HepG2 (cell line): ENCODE results near the gene DIRAS1. TPM values are rescaled to one million over a fixed set of nuclear protein-coding genes. Genes with fewer than 3 reads are reported as not detected.

Source experiments
- ARID3A ChIP-seq: IDR thresholded peaks from 2 replicates; pipeline ENCODE4 v1.6.1; 2012; ENCODE audit warnings: low read depth, low read length, improper control_type of control experiment
- FOXK1 ChIP-seq: sonication (generic); formaldehyde crosslinking; IDR thresholded peaks from 2 replicates; pipeline ENCODE4 v1.4.0; 2020; ENCODE audit warnings: low read depth, missing genetic modification reagents, borderline replicate concordance
- GTF2F1 ChIP-seq: fragments of 150-350 bp; IDR thresholded peaks from 2 replicates; pipeline ENCODE4 v1.6.1; 2014; ENCODE audit warnings: low read length
- GTF3A ChIP-seq: sonication (generic); formaldehyde crosslinking; conservative IDR thresholded peaks from 2 replicates; pipeline ENCODE4 v1.4.0; 2020; ENCODE audit warnings: mild to moderate bottlenecking, missing genetic modification reagents
- HMG20A ChIP-seq: IDR thresholded peaks from 2 replicates; pipeline ENCODE4 v1.6.1; 2016; ENCODE audit warnings: borderline replicate concordance
- HNF4A ChIP-seq: sonication (generic); formaldehyde crosslinking; IDR thresholded peaks from 2 replicates; pipeline ENCODE4 v1.4.0; 2020; ENCODE audit warnings: missing genetic modification reagents
- KLF16 ChIP-seq, 2 experiments: sonication (generic) in 1 of 2; formaldehyde crosslinking in 1 of 2; IDR thresholded peaks; 2 replicates each; pipeline versions ENCODE4 v1.6.1 to v1.8.0; 2016 to 2023; ENCODE audit warnings: missing genetic modification reagents in 2 of 2, missing compliant biosample characterization in 1 of 2
- MYNN ChIP-seq: sonication (generic); formaldehyde crosslinking; IDR thresholded peaks from 2 replicates; pipeline ENCODE4 v1.4.0; 2020; ENCODE audit warnings: mild to moderate bottlenecking, low read depth, missing genetic modification reagents
- PAF1 ChIP-seq: IDR thresholded peaks from 2 replicates; pipeline ENCODE4 v1.6.1; 2016; ENCODE audit warnings: missing genetic modification reagents, missing compliant biosample characterization
- RARA ChIP-seq: IDR thresholded peaks from 2 replicates; pipeline ENCODE4 v1.6.1; 2016; ENCODE audit warnings: missing genetic modification reagents, missing compliant biosample characterization
- SOX5 ChIP-seq: IDR thresholded peaks from 2 replicates; pipeline ENCODE4 v1.6.1; 2016; ENCODE audit warnings: borderline replicate concordance
- TRIM24 ChIP-seq: sonication (generic); formaldehyde crosslinking; IDR thresholded peaks from 2 replicates; pipeline ENCODE4 v1.8.0; 2022; ENCODE audit warnings: mild to moderate bottlenecking, missing genetic modification reagents
- ZBTB44 ChIP-seq: sonication (generic); formaldehyde crosslinking; IDR thresholded peaks from 2 replicates; pipeline ENCODE4 v1.4.0; 2020; ENCODE audit warnings: missing genetic modification reagents
- ZNF180 ChIP-seq: sonication (generic); formaldehyde crosslinking; IDR thresholded peaks from 2 replicates; pipeline ENCODE4 v1.4.0; 2020; ENCODE audit warnings: low read depth, missing genetic modification reagents, borderline replicate concordance
- ZNF513 ChIP-seq: sonication (generic); formaldehyde crosslinking; conservative IDR thresholded peaks from 2 replicates; pipeline ENCODE4 v1.5.0; 2020; ENCODE audit warnings: missing genetic modification reagents
- ZNF547 ChIP-seq: sonication (generic); formaldehyde crosslinking; IDR thresholded peaks from 2 replicates; pipeline ENCODE4 v1.5.1; 2020; ENCODE audit warnings: mild to moderate bottlenecking, missing genetic modification reagents
- ZNF563 ChIP-seq: sonication (generic); formaldehyde crosslinking; IDR thresholded peaks from 2 replicates; pipeline ENCODE4 v1.8.0; 2022; ENCODE audit warnings: mild to moderate bottlenecking, moderate library complexity, missing genetic modification reagents
- ZNF619 ChIP-seq: sonication (generic); formaldehyde crosslinking; IDR thresholded peaks from 2 replicates; pipeline ENCODE4 v1.4.0; 2020; ENCODE audit warnings: mild to moderate bottlenecking, missing genetic modification reagents
- polyA plus RNA-seq, 8 experiments: library from polyadenylated mRNA; depleted of rRNA in 3 of 8; stranded (reverse) in 7 of 8; unstranded in 1 of 8; fragments of >200 nt; fragmentation: Illumina TruSeq in 4 of 8; extraction: Trizol in 4 of 8; gene quantifications; 2 replicates each; pipeline versions ENCODE4 v1.2.1 to v1.2.3, GENCODE V29; 2011 to 2016; ENCODE audit warnings: low read depth in 4 of 8, missing spikeins in 1 of 8, mixed read lengths in 1 of 8; ENCODE audit not compliant: insufficient read depth in 1 of 8
- total RNA-seq, 5 experiments: library from RNA; depleted of rRNA; stranded (reverse); fragments of >200 nt; fragmentation: Illumina TruSeq; extraction: Trizol; gene quantifications; 2 replicates each; pipeline ENCODE4 v1.2.3, GENCODE V29; 2016; ENCODE audit warnings: low read depth in 1 of 5
- TF ChIP-seq, protein P1 (sequence below): sonication (generic); formaldehyde crosslinking; conservative IDR thresholded peaks from 2 replicates; pipeline ENCODE4 v1.4.0; 2020; ENCODE audit warnings: missing genetic modification reagents
- TF ChIP-seq, protein P2 (sequence below): sonication (generic); formaldehyde crosslinking; IDR thresholded peaks from 2 replicates; pipeline ENCODE4 v1.9.0; 2022; ENCODE audit warnings: low read depth, missing genetic modification reagents
- TF ChIP-seq, protein P3 (sequence below): sonication (generic); formaldehyde crosslinking; conservative IDR thresholded peaks from 2 replicates; pipeline ENCODE4 v1.4.0; 2020; ENCODE audit warnings: missing genetic modification reagents

The DIRAS1 gene
- total and polyA plus RNA-seq, 2 of the 13 experiments (the other 11 are each of a cell fraction or from before 2014, with no cell fraction given), result 0.97 to 1.8 TPM

DNA sequence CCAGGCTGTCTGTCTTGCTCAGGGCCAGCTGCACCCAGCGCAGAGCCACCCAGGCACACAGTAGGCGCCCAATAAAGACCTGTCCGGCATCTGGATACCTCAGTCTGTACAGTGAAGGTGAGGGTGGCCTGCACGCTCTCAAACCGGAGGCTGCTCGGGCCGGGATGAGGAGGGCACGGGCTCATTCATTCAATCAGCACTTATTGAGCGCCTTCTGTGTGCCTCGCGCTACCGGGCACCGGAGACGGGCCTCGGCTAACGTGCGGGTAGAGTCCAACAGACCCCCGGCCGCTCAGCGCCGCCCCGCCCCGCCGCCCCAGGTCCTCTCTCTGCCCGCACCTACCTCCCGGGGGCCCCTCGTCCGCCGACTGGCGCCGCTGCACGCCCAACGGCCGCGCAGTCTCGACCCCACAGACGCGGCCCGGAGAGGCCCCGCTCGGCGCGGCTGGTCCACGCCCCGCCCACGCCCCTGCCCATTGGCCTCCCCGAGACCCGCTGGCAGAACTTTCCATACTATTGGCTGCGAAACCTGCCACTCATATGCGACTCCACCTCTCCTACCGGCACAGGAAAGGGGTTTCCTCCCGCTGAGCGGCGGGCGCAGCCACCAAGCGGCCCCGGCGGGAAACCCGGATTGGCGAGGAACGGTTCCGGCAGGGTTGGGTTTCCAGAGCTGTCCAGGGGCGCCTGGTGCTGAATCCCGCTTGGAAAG is 18.6 kb upstream of the DIRAS1 start, which contains the start of gene SLC39A3 (continued):
- TF ChIP-seq, protein P1, sequence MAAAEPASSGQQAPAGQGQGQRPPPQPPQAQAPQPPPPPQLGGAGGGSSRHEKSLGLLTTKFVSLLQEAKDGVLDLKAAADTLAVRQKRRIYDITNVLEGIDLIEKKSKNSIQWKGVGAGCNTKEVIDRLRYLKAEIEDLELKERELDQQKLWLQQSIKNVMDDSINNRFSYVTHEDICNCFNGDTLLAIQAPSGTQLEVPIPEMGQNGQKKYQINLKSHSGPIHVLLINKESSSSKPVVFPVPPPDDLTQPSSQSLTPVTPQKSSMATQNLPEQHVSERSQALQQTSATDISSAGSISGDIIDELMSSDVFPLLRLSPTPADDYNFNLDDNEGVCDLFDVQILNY (CRISPR knock-in tag), result peak; percentile 87
- TF ChIP-seq RARA (CRISPR knock-in tag) (peak; percentile 76), SOX5 (peak; percentile 81), ZNF619 (peak; percentile 83; the same call in 1 of the 2 replicates), HNF4A (CRISPR knock-in tag) (peak; percentile 34; the same call in 1 of the 2 replicates), ZNF563 (CRISPR knock-in tag) (peak; percentile 99), ZNF180 (CRISPR knock-in tag) (no peak), ZNF547 (CRISPR knock-in tag) (peak; percentile 98), ZNF513 (no peak), HMG20A (no peak), KLF16 (CRISPR knock-in tag; IDR thresholded peaks at IDR 0.05) (peak in 1 of 2 experiments; percentile 100; a peak in 2 of 4 replicates), TRIM24 (CRISPR knock-in tag) (0 out of 2 replicates have a peak, but pooled peaks have one; percentile 6), MYNN (CRISPR knock-in tag) (peak; percentile 97; the same call in 1 of the 2 replicates), PAF1 (CRISPR knock-in tag) (no peak), ARID3A (peak; percentile 22; the same call in 1 of the 2 replicates), GTF2F1 (no peak), FOXK1 (peak; percentile 89; the same call in 1 of the 2 replicates), GTF3A (CRISPR knock-in tag) (no peak), ZBTB44 (CRISPR knock-in tag) (peak; percentile 98)
- TF ChIP-seq, protein P2, sequence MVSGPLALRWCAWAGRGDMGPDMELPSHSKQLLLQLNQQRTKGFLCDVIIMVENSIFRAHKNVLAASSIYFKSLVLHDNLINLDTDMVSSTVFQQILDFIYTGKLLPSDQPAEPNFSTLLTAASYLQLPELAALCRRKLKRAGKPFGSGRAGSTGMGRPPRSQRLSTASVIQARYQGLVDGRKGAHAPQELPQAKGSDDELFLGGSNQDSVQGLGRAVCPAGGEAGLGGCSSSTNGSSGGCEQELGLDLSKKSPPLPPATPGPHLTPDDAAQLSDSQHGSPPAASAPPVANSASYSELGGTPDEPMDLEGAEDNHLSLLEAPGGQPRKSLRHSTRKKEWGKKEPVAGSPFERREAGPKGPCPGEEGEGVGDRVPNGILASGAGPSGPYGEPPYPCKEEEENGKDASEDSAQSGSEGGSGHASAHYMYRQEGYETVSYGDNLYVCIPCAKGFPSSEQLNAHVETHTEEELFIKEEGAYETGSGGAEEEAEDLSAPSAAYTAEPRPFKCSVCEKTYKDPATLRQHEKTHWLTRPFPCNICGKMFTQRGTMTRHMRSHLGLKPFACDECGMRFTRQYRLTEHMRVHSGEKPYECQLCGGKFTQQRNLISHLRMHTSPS (CRISPR knock-in tag), result peak; percentile 56; the same call in 1 of the 2 replicates
- TF ChIP-seq, protein P3, sequence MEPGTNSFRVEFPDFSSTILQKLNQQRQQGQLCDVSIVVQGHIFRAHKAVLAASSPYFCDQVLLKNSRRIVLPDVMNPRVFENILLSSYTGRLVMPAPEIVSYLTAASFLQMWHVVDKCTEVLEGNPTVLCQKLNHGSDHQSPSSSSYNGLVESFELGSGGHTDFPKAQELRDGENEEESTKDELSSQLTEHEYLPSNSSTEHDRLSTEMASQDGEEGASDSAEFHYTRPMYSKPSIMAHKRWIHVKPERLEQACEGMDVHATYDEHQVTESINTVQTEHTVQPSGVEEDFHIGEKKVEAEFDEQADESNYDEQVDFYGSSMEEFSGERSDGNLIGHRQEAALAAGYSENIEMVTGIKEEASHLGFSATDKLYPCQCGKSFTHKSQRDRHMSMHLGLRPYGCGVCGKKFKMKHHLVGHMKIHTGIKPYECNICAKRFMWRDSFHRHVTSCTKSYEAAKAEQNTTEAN, result peak; percentile 94
